Pancreas (tissue), 10 donors: Measurements from ENCODE around the gene PRMT3. TPM values are rescaled to one million over a fixed set of nuclear protein-coding genes. Genes with fewer than 3 reads are reported as not detected.
A peak's percentile ranks its signal among the peaks of the same experiment; 100 is the strongest.

Experiments used
- ATAC-seq, 4 donors: fragments of 200-7000 bp; cut with Tn5 transposase; one replicate each; pipeline versions ENCODE4 v1.8.0 to v1.9.1; 2020; ENCODE audit warnings: mild to moderate bottlenecking in 4 of 4, moderate library complexity in 4 of 4
- DNase-seq, 6 donors: peaks; one replicate each; pipeline ENCODE4 v3.0.0-alpha.2; 2020
- FAIRE-seq: peaks from 2 replicates; lab custom pipeline; 2012; peaks lifted over from hg19 to GRCh38; lab: Jason Lieb, UNC
- H3K27ac ChIP-seq, 4 donors: fragments of 200-600 bp; sonication (generic); 1 replicate in 3 of 4; 2 replicates in 1 of 4; pipeline versions ENCODE4 v1.5.0 to v1.8.0; 2020
- H3K27me3 ChIP-seq, 4 donors: fragments of 200-600 bp; one replicate each; pipeline ENCODE4 v1.8.0; 2021
- H3K36me3 ChIP-seq, 3 donors: fragments of 200-600 bp; sonication (generic) in 1 of 3; one replicate each; pipeline versions ENCODE4 v1.5.0 to v1.8.0; 2020 to 2021
- H3K4me1 ChIP-seq, 3 donors: fragments of 200-600 bp; one replicate each; pipeline ENCODE4 v1.8.0; 2021
- H3K4me3 ChIP-seq, 4 donors: fragments of 200-600 bp; sonication (generic) in 2 of 4; one replicate each; pipeline versions ENCODE4 v1.5.0 to v1.8.0; 2020 to 2021
- H3K9me3 ChIP-seq, 4 donors: fragments of 200-600 bp; one replicate each; pipeline ENCODE4 v1.8.0; 2021
- WGBS, 2 donors: extraction: QIAGEN DNeasy Blood & Tissue Kit; methylation state at CpG; one replicate each; pipeline ENCODE4 v1.1.7; 2013; 5-methylcytosine and 5-hydroxymethylcytosine counted together
- intact Hi-C, 3 donors: fragments of 100-400 bp; cut with DNase I; formaldehyde crosslinking; loops; one replicate each; pipeline versions ENCODE4 v1.11.1 to v1.14.2; 2022
- polyA plus RNA-seq, 2 donors: library from polyadenylated mRNA; stranded (reverse); fragments of 200-250 nt; gene quantifications; one replicate each; pipeline ENCODE4 v1.2.3, GENCODE V29; 2013
- total RNA-seq, 6 donors: library from RNA; stranded (reverse); fragmentation: NEBNext Ultra II Directional in 4 of 6; extraction: Animal tissue kit (Norgen Biotek cat#: 25700) in 4 of 6; gene quantifications; one replicate each; pipeline versions ENCODE4 v1.2.1 to v1.2.4, GENCODE V29; 2021 to 2023
- TF ChIP-seq, protein P1 (sequence below), 4 donors: fragments of 200-600 bp; sonication (generic) in 3 of 4; IDR thresholded peaks; one replicate each; pipeline versions ENCODE4 v1.5.0 to v1.8.0; 2021; ENCODE audit warnings: antibody characterized with exemption in 4 of 4
- donor health status: healthy with polysubstance abuse.
- donor health status: DM: no; HTN: no; CAD: no; lungs with moderate emphysema.
- donor health status: DM: no; HTN: no; CAD: no.
- donor health status: control.
- donor health status: control.
- donor health status: Bipolar disorder and iron deficiency.
- donor health status: DM: yes; HTN: yes; CAD: no.
- donor health status: DM: no; HTN: no; CAD: no.
- donor health status: DM: no; HTN: no; CAD: no.
- donor health status: DM: yes; HTN: yes; CAD: no.

The PRMT3 gene
- total RNA-seq (10 to 100 TPM in 1 of 6 donors, 1 to 10 TPM in 5; 5.1 to 10.3 (median 6.3) TPM), polyA plus RNA-seq (1 to 10 TPM; 4.9 to 5.4 TPM)

DNA sequence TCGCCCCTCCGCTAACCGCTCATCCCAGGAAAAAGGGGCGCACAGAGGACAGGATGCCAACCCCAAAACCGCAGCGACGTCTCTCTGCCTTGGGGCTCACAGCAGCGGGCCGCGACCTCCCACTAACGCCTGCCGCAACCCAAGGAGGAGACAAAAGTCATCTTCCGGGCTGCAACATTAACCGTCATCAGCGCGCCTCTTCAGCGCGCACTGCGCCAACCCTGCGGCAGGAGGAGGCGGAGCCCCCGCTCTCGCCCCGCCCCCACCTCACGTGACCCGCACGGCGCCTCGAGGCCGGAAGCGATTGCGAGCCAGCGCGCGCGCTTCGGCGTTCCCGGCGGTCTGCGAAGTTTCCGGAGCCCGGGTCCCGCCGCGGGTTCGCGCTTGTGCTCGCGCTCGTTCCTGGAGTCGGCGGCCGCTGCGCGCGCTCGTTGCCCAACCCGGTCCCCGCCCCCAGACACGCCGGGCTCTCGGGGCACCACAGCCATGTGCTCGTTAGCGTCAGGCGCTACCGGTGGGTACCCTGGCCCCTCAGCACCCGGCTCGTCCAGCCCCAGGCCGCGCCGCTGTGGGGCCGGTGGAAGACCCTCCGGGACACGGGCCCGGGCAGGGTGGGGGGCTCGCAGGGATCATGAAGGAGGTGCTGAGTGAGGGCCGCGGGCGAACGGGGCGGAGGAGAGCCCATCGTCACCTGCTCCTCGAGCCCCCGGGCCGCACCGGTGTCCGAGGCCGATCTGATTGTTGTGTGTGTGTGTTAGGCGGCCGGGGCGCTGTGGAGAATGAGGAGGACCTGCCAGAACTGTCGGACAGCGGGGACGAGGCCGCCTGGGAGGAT is at the start of gene PRMT3:
Gene PRMT3, plus strand, starts transcription at position 456 of the 835 bp plus-strand sequence. Its CDS starts 31 bp downstream, at position 487.
- Histone ChIP-seq H3K36me3 (no peaks in the 10 kb centered on the region), H3K27me3 (no peaks in the 10 kb centered on the region), H3K4me3 (peak within 1 kb of the TSS; percentile 62 to 95 (median 87)), H3K27ac (peak within 1 kb of the TSS; percentile 67 to 90 (median 84)), H3K9me3 (no peaks in the 10 kb centered on the region), H3K4me1 (peaks cover 0 to 9% (median 7%) of the 10 kb centered on the region in 3 donors)
- intact Hi-C loops, result loop anchor here in 1 of 3 donors (10.0 kb wide), 1 partner anchor 217 kb away; no protein-coding TSS in a partner anchor
- peak; percentile 92 to 99 (median 96) for DNase-seq
- 0 to 1% methylated on average over 89 to 96 of the region's 96 CpGs for WGBS, 2 donors
- FAIRE-seq, result no peak
- ATAC-seq, result peak; percentile 95 to 98 (median 97)
- TF ChIP-seq, protein P1, sequence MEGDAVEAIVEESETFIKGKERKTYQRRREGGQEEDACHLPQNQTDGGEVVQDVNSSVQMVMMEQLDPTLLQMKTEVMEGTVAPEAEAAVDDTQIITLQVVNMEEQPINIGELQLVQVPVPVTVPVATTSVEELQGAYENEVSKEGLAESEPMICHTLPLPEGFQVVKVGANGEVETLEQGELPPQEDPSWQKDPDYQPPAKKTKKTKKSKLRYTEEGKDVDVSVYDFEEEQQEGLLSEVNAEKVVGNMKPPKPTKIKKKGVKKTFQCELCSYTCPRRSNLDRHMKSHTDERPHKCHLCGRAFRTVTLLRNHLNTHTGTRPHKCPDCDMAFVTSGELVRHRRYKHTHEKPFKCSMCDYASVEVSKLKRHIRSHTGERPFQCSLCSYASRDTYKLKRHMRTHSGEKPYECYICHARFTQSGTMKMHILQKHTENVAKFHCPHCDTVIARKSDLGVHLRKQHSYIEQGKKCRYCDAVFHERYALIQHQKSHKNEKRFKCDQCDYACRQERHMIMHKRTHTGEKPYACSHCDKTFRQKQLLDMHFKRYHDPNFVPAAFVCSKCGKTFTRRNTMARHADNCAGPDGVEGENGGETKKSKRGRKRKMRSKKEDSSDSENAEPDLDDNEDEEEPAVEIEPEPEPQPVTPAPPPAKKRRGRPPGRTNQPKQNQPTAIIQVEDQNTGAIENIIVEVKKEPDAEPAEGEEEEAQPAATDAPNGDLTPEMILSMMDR (IDR thresholded peaks at IDR 0.05), result peak in 2 of 4 donors; percentile 7 to 45

DNA sequence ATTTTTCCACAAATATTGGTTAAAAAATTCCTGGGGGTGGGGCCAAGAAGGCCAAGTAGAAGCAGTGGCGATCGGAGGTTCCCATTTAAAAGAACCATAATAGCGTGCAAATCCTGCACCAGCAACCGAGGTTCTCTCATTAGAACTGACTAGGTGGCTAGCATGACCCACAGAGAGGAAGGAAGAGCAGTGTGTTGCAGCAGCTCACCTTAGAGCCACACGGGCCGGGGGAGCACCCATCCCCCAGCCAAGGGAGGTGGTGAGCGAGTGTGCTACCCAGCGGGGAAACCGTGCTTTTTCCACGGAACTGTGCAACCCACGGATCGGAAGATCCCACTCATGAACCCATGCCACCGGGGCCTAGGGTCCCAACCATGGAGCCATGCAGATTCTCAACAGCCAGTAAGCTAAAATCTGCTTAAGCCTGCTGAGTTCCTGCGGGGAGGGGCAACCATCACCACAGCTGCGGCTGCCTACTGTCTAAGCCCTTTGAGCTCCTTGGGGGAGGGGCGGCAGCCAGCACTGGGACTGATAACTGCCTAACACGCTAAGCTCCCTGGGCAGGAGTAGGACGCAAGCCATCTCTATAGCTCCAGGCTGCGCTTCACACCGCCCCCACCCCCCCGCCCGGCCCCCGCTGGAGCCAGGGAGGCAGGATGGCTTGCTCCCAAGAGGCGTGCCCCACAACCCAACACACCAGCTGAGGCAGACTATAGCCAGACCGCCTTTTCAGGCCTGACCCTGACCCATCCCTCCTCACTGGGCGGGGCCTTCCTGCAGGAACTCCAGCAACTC is 45.0 kb upstream of the PRMT3 start:
- FAIRE-seq (no peak), DNase-seq (no peak), ATAC-seq (no peak)
- Histone ChIP-seq H3K9me3 (no peaks in the 10 kb centered on the region), H3K4me1 (no peaks in the 10 kb centered on the region), H3K4me3 (no peak overlapping the region), H3K27me3 (peaks cover 0 to 11% (median 3%) of the 10 kb centered on the region in 4 donors), H3K27ac (no peak overlapping the region), H3K36me3 (no peaks in the 10 kb centered on the region)
- TF ChIP-seq, protein P1 (IDR thresholded peaks at IDR 0.05), result no peak
- intact Hi-C loops, result no loop called here
- 21 to 32% methylated on average over 26 of the region's 26 CpGs for WGBS, 2 donors

DNA sequence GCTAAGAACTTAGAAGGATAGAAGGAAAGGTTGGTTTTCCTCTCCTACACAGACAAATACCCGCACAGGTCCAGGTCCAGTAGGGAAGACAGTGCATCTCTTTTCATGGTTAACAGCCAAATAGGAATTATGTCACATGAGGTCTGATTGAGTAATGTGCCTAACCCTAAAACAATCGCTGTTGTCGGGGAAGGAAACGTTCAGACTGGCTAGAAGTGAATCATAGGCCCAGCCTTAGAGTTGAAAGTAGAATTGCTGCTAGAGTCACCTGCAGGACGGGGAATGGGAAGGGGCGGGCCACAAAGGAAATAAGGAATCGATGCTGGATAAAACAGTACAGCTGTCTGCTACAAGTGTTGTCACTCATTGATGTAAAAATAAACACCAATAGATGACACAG is 36.4 kb upstream of the PRMT3 start:
- Histone ChIP-seq H3K4me3 (no peak overlapping the region), H3K36me3 (no peaks in the 10 kb centered on the region), H3K27me3 (no peaks in the 10 kb centered on the region), H3K27ac (no peak overlapping the region), H3K4me1 (no peaks in the 10 kb centered on the region), H3K9me3 (no peaks in the 10 kb centered on the region)
- TF ChIP-seq, protein P1 (IDR thresholded peaks at IDR 0.05), result no peak
- DNase-seq (no peak), FAIRE-seq (no peak), ATAC-seq (no peak)
- intact Hi-C loops, result loop anchor here in 1 of 3 donors (10.0 kb wide), 1 partner anchor 226 kb away; no protein-coding TSS in a partner anchor
- WGBS, 2 donors, result 73 to 78% methylated on average over 7 of the region's 7 CpGs

DNA sequence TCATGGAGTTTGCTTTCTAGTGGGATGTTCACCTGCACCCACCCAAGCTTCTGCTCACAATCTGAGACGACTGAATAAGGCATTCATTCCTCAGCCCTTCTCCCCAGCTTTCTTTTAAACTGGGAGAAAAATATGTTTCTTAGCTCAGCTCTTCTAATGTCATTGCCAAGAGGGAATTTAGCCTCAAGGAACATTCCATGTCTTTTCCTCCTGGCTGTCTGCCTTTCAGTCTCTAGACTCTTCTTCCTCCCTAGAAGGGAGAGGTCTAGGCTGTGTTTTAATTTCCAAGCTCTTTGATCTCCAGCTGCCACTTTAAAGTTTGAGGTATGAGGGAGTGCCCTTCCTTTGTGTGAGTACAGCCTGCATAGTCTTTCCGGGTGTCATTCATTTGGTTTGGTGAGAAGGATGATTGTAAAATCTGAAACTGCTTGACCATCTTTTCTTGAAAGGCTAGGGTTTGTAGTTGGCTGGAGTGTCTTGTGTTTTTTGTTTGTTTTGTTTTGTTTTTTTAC is 35.7 kb upstream of the PRMT3 start:
- no peak for DNase-seq
- TF ChIP-seq, protein P1 (IDR thresholded peaks at IDR 0.05), result no peak
- H3K27me3 ChIP-seq, result no peaks in the 10 kb centered on the region
- H3K36me3 ChIP-seq, result no peaks in the 10 kb centered on the region
- no peak for FAIRE-seq
- WGBS, 2 donors, result 45 to 69% methylated on average over 2 of the region's 2 CpGs
- H3K27ac ChIP-seq, result no peak overlapping the region
- intact Hi-C loops, result loop anchor here in 1 of 3 donors (10.0 kb wide), 1 partner anchor 227 kb away; no protein-coding TSS in a partner anchor
- ATAC-seq, result no peak
- H3K4me3 ChIP-seq, result no peak overlapping the region
- no peaks in the 10 kb centered on the region for H3K9me3 ChIP-seq
- H3K4me1 ChIP-seq, result no peaks in the 10 kb centered on the region
